ENCODE results near the gene TMED9. TPM values are rescaled to one million over a fixed set of nuclear protein-coding genes. Genes with fewer than 3 reads are reported as not detected.
A peak's percentile ranks its signal among the peaks of the same experiment; 100 is the strongest.

The TMED9 gene
- total RNA-seq, 2 donors from 2014 or later, result 184 to 205 TPM

DNA sequence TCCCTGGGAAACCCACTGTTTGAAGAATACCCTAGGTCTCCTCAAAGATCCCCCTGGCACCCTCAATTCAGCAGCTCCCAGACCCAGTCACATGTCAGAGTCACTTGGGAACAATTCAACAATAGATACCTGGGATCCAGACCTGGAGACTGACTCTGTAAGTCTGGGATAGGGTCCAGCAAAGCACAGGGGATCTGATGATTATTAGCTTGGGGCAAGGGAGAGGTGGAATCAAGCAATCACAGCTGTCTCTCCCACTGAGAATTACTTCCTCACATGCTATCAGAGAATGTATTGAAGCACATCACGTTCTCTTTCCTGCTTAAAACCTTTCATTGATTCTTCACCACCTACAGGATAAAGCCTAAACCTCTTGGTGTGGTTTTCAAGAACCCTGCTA lies 43.5 kb upstream of the TMED9 start:
- WGBS, 2 experiments (ENCODE audit: insufficient coverage in 1 of 2, insufficient read length in 1 of 2), result 71 to 98% methylated on average over 1 of the region's 1 CpG
- Histone ChIP-seq H3K9me3 (ENCODE audit: control insufficient read depth, low read length) (no peaks in the 10 kb centered on the region), H3K36me3 (ENCODE audit: control insufficient read depth, insufficient read depth, low read length) (peaks cover 58% of the 10 kb centered on the region), H3K27ac (ENCODE audit: low read depth, low read length) (no peak overlapping the region), H3K9ac (ENCODE audit: extremely low read depth, low read length, poor library complexity, severe bottlenecking) (no peak overlapping the region), H3K4me1 (ENCODE audit: control insufficient read depth, insufficient read depth, low read length) (peaks cover 29% of the 10 kb centered on the region), H3K4me3 (ENCODE audit: low read length) (no peak overlapping the region), H3K27me3 (ENCODE audit: control insufficient read depth, insufficient read depth, low read length, poor library complexity, severe bottlenecking) (no peaks in the 10 kb centered on the region)
- Mint-ChIP-seq H3K4me3 (no peak overlapping the region), H3K27ac (peak overlapping the region; percentile 11), H3K9me3 (no peaks in the 10 kb centered on the region), H3K36me3 (ENCODE audit: low read depth) (peaks cover 36% of the 10 kb centered on the region), H3K27me3 (ENCODE audit: insufficient read depth) (no peaks in the 10 kb centered on the region), H3K4me1 (peaks cover 42% of the 10 kb centered on the region)
- TF ChIP-seq, protein P1, sequence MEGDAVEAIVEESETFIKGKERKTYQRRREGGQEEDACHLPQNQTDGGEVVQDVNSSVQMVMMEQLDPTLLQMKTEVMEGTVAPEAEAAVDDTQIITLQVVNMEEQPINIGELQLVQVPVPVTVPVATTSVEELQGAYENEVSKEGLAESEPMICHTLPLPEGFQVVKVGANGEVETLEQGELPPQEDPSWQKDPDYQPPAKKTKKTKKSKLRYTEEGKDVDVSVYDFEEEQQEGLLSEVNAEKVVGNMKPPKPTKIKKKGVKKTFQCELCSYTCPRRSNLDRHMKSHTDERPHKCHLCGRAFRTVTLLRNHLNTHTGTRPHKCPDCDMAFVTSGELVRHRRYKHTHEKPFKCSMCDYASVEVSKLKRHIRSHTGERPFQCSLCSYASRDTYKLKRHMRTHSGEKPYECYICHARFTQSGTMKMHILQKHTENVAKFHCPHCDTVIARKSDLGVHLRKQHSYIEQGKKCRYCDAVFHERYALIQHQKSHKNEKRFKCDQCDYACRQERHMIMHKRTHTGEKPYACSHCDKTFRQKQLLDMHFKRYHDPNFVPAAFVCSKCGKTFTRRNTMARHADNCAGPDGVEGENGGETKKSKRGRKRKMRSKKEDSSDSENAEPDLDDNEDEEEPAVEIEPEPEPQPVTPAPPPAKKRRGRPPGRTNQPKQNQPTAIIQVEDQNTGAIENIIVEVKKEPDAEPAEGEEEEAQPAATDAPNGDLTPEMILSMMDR (conservative IDR thresholded peaks at IDR 0.05), result no peak
- DNase-seq, result no peak

DNA sequence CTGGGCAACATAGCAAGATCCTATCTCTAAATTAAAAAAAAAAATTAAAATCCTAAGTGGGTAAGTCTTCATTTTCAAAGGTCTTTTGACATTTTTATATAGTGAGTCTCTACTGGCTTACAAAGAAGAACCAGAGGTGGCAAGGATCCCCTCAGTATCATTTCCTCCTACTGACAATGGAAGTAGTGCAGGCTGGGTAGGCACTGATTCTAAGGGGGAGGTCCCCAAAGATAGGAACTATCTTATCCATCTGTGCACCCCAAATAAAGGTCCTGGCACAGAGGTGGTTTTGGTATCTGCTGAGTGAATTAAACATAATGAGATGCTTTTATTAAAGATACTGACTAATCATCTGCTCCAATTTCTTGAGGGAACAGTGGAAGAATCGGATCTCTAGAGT lies 41.9 kb upstream of the TMED9 start:
- Histone ChIP-seq H3K27me3 (ENCODE audit: control insufficient read depth, insufficient read depth, low read length, poor library complexity, severe bottlenecking) (no peaks in the 10 kb centered on the region), H3K9ac (ENCODE audit: extremely low read depth, low read length, poor library complexity, severe bottlenecking) (no peak overlapping the region), H3K4me3 (ENCODE audit: low read length) (no peak overlapping the region), H3K27ac (ENCODE audit: low read depth, low read length) (no peak overlapping the region), H3K4me1 (ENCODE audit: control insufficient read depth, insufficient read depth, low read length) (peaks cover 18% of the 10 kb centered on the region), H3K36me3 (ENCODE audit: control insufficient read depth, insufficient read depth, low read length) (peaks cover 46% of the 10 kb centered on the region), H3K9me3 (ENCODE audit: control insufficient read depth, low read length) (no peaks in the 10 kb centered on the region)
- no peaks in the 10 kb centered on the region for H3K27me3 Mint-ChIP-seq (ENCODE audit: insufficient read depth)
- H3K4me1 Mint-ChIP-seq, result peaks cover 40% of the 10 kb centered on the region
- no peak overlapping the region for H3K27ac Mint-ChIP-seq
- peaks cover 36% of the 10 kb centered on the region for H3K36me3 Mint-ChIP-seq (ENCODE audit: low read depth)
- no peaks in the 10 kb centered on the region for H3K9me3 Mint-ChIP-seq
- no peak for DNase-seq
- WGBS, 2 experiments (ENCODE audit: insufficient coverage in 1 of 2, insufficient read length in 1 of 2), result 100% methylated on average over 1 of the region's 1 CpG
- no peak overlapping the region for H3K4me3 Mint-ChIP-seq
- TF ChIP-seq, protein P1 (conservative IDR thresholded peaks at IDR 0.05), result no peak

DNA sequence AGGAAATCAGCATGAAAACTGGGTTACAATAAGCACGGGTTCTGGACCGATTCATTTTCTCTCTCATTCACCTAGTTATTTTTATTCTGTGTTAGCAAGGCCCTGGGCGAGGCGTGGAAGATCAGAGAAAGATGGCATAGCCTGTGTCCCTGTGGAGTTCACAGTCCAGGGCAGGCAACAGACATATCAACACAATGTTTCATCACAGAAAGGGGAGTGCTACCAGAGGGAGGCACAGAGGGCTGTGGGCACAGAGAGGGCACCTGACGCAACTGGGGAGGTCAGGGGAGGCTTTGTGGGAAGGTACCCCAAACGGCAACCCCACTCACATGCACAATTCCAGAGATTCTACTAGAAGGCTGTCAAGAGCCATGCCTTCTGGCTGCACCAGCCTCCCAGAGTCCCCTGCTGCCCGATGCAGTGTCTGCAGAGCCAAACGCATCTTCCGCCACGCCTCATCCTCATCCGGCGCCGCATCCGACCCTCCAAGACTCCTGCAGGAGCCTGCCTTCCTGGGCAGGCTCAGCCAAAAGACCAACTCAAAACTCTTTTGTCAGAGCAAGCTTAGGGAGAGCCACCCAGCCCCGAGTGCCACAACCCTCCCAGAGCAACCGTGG lies 39.1 kb upstream of the TMED9 start:
- Histone ChIP-seq H3K4me3 (ENCODE audit: low read length) (peak overlapping the region; percentile 92), H3K27me3 (ENCODE audit: control insufficient read depth, insufficient read depth, low read length, poor library complexity, severe bottlenecking) (no peaks in the 10 kb centered on the region), H3K9me3 (ENCODE audit: control insufficient read depth, low read length) (no peaks in the 10 kb centered on the region), H3K9ac (ENCODE audit: extremely low read depth, low read length, poor library complexity, severe bottlenecking) (peak overlapping the region; percentile 61), H3K4me1 (ENCODE audit: control insufficient read depth, insufficient read depth, low read length) (peaks cover 9% of the 10 kb centered on the region), H3K27ac (ENCODE audit: low read depth, low read length) (no peak overlapping the region), H3K36me3 (ENCODE audit: control insufficient read depth, insufficient read depth, low read length) (peaks cover 38% of the 10 kb centered on the region)
- Mint-ChIP-seq H3K4me3 (peak overlapping the region; percentile 82), H3K36me3 (ENCODE audit: low read depth) (peaks cover 31% of the 10 kb centered on the region), H3K27ac (peak overlapping the region; percentile 83), H3K4me1 (peaks cover 23% of the 10 kb centered on the region), H3K27me3 (ENCODE audit: insufficient read depth) (no peaks in the 10 kb centered on the region), H3K9me3 (no peaks in the 10 kb centered on the region)
- TF ChIP-seq, protein P1 (conservative IDR thresholded peaks at IDR 0.05), result no peak
- 62 to 67% methylated on average over 15 to 16 of the region's 16 CpGs for WGBS, 2 experiments (ENCODE audit: insufficient coverage in 1 of 2, insufficient read length in 1 of 2)
- DNase-seq, result peak; percentile 53

Measured in endodermal cell (in vitro differentiated cells).